ENCODE results near the gene CAMTA1.

Gene CAMTA1

DNA sequence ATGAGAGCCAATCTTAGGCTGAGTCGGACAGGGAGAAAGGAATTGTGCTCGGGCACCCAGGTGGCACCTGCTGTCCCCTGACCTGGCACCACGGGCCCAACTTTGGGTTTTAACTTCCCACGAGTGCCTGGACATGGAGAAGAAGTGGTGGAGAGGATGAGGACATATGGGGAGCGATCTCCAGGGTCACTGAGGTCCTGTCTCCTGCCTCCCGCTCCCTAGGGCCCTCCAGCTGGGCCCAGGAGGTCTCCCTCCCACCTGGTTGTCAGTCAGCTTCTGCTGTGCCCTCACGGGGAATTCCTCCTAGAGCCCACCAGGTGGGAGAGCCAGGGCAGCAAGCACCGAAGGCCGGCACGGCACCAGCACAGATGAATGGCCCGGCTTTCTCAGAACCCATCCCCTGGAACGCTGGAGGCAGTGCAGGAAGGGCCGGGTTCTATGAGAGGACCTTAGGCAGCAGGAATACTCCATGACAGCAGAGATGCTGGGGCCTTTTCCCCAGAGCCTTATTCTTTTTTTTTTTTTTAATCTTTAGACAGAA lies 435.5 kb downstream of the CAMTA1 start:
- H3K36me3 ChIP-seq (ENCODE audit: insufficient read depth, low read depth, low read length) = no peaks in the 10 kb centered on the region
- no peaks in the 10 kb centered on the region for H3K27me3 ChIP-seq (ENCODE audit: insufficient read depth, low read length)
- H3K9me3 ChIP-seq (ENCODE audit: insufficient read depth, low read depth, low read length) = no peaks in the 10 kb centered on the region
- no peaks in the 10 kb centered on the region for H3K4me1 ChIP-seq (ENCODE audit: insufficient read depth, low read length)
- H3K27ac ChIP-seq (ENCODE audit: low read length) = no peak overlapping the region
- H3K9ac ChIP-seq (ENCODE audit: low read depth, low read length) = no peak overlapping the region
- H3K4me3 ChIP-seq (ENCODE audit: low read length) = no peak overlapping the region

DNA sequence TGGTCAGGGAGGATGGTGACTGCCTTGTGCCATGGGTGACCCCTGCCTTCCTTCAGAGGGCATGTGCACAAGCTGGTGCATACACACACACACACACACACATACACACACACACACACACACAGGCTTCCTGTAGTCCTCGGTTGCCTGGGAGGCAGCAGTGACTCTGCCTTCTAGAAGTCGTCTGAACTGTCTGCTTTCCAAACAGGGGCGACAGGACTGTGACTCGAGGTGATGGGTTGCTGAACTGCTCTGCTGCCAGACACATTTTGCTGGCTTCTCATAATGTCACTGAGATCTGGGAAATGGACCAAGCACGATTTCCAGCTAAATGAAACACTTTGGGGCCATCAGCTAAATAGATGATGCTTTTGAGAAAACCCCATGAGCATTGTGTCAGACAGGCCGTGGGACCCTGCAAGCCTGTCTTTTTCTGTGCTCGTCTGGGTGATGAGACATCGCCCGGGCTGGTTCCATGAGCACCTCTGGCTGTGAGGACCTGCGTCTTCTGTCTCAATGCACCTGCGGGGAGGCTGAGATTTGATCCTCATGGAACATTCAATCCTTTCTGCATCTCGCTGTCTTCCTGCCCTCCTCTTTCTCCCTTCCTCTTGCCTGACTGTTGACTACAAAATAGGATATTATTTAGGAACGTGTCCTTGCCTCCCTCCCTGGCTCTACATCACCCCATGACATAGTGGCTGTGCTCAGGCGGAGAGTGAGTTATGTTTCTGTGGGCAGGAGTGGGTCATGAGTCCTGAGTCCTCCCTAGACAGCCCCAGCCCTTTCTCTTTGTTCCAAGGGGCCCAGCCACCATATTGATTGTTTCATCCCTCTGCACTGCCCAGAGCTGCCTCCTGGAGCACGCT lies 436.8 kb downstream of the CAMTA1 start:
- no peak overlapping the region for H3K4me3 ChIP-seq (ENCODE audit: low read length)
- no peak overlapping the region for H3K9ac ChIP-seq (ENCODE audit: low read depth, low read length)
- H3K36me3 ChIP-seq (ENCODE audit: insufficient read depth, low read depth, low read length) = no peaks in the 10 kb centered on the region
- no peaks in the 10 kb centered on the region for H3K9me3 ChIP-seq (ENCODE audit: insufficient read depth, low read depth, low read length)
- H3K4me1 ChIP-seq (ENCODE audit: insufficient read depth, low read length) = no peaks in the 10 kb centered on the region
- no peak overlapping the region for H3K27ac ChIP-seq (ENCODE audit: low read length)
- no peaks in the 10 kb centered on the region for H3K27me3 ChIP-seq (ENCODE audit: insufficient read depth, low read length)

DNA sequence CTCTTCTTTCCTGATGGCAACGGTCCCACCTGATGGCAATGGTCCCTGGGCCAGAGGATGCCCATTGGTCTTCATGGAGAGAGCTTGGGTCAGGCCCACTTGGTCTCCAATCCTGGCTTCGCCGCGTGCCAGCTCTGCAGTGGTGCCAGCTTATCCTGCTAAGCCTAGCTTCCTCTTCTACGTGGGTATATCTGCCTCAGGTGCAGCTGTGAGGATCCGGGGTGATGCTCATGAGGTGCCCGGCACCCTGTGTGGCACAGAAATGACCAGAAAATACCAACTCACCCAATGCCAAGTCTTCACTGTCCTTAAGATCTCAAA lies 437.4 kb downstream of the CAMTA1 start:
- H3K27me3 ChIP-seq (ENCODE audit: insufficient read depth, low read length) = no peaks in the 10 kb centered on the region
- H3K4me1 ChIP-seq (ENCODE audit: insufficient read depth, low read length) = no peaks in the 10 kb centered on the region
- H3K9me3 ChIP-seq (ENCODE audit: insufficient read depth, low read depth, low read length) = no peaks in the 10 kb centered on the region
- H3K9ac ChIP-seq (ENCODE audit: low read depth, low read length) = no peak overlapping the region
- H3K27ac ChIP-seq (ENCODE audit: low read length) = no peak overlapping the region
- no peak overlapping the region for H3K4me3 ChIP-seq (ENCODE audit: low read length)
- no peaks in the 10 kb centered on the region for H3K36me3 ChIP-seq (ENCODE audit: insufficient read depth, low read depth, low read length)

DNA sequence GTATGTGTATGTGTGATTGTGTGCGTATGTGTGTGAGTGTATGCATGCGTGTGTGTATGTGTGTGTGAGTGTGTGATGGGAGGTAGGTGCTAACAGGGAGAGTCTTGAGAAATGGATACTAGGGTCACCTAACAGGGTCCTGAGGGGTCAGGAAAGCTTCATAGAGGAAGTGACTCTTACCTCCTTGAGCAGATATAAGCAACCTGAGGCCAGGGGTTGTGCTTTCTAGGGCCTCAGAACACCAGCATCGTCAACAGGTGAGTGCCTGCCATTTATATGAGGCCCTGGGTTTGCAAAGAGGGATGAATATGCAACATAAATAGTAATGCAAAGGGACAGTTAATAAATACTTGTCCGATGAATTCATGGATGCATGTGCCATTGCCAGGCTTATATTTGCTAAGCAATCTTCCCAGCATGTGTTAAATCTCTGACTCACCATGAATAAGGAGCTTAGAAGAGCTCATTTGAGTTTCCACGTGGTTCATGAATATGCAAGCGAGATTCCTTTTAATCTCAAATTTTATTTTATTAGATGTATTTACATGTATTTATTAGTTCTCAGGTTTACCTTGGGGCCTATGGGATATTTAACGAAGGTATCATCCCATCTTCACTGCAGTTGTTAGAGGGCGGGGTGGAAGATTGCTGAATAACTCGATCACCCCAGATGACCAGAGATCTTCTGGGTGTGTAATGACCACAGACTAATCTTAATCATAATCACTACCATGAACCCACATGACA lies 438.3 kb downstream of the CAMTA1 start:
- no peak overlapping the region for H3K27ac ChIP-seq (ENCODE audit: low read length)
- H3K4me1 ChIP-seq (ENCODE audit: insufficient read depth, low read length) = no peaks in the 10 kb centered on the region
- H3K36me3 ChIP-seq (ENCODE audit: insufficient read depth, low read depth, low read length) = no peaks in the 10 kb centered on the region
- H3K27me3 ChIP-seq (ENCODE audit: insufficient read depth, low read length) = no peaks in the 10 kb centered on the region
- H3K9ac ChIP-seq (ENCODE audit: low read depth, low read length) = no peak overlapping the region
- H3K4me3 ChIP-seq (ENCODE audit: low read length) = no peak overlapping the region
- H3K9me3 ChIP-seq (ENCODE audit: insufficient read depth, low read depth, low read length) = no peaks in the 10 kb centered on the region

DNA sequence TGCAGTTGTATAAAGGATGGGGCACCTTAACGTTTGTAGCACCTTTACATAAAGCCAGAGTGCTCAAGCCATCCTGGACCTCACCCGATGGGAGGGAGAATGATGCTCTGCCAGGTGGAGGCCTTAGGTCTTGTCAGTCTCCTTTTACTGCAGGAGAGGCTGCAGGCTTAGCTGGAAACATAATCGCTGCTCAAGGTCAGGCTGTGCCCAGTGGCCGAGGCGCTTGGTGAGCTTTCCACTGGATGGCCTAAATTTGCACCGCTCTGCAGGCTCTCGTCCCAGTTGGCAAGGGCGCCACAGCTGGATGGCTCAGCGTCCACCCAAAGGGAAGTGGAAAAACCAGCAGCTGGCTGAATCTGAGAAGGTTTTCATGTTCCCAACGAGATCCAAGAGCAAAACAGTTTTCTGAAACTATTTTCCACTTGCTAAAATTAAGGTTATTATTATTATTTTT lies 438.9 kb downstream of the CAMTA1 start:
- Histone ChIP-seq H3K4me1 (ENCODE audit: insufficient read depth, low read length) (no peaks in the 10 kb centered on the region), H3K27ac (ENCODE audit: low read length) (no peak overlapping the region), H3K4me3 (ENCODE audit: low read length) (no peak overlapping the region), H3K27me3 (ENCODE audit: insufficient read depth, low read length) (no peaks in the 10 kb centered on the region), H3K9me3 (ENCODE audit: insufficient read depth, low read depth, low read length) (no peaks in the 10 kb centered on the region), H3K9ac (ENCODE audit: low read depth, low read length) (no peak overlapping the region), H3K36me3 (ENCODE audit: insufficient read depth, low read depth, low read length) (no peaks in the 10 kb centered on the region)

DNA sequence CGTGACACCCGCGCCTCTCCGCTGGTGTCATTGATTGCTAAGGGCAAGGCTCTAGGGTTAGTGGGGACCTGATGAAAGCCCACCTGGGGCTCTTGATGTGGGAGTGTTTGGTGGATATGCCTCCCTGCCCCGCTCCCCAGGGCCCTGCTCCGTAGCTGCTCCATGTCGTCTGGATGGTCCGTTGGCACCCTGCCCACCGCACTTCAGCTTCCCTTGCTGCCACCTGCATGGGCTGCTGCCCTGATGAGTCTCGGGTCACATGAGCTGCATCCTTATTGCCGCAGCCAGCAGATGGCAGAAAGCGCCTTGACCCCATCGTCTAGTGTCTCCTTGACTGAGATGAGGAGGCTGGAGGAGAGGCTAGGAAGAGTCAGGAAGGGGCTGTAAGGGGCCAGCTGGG lies 439.4 kb downstream of the CAMTA1 start:
- no peaks in the 10 kb centered on the region for H3K27me3 ChIP-seq (ENCODE audit: insufficient read depth, low read length)
- no peaks in the 10 kb centered on the region for H3K4me1 ChIP-seq (ENCODE audit: insufficient read depth, low read length)
- no peaks in the 10 kb centered on the region for H3K36me3 ChIP-seq (ENCODE audit: insufficient read depth, low read depth, low read length)
- no peak overlapping the region for H3K9ac ChIP-seq (ENCODE audit: low read depth, low read length)
- no peak overlapping the region for H3K4me3 ChIP-seq (ENCODE audit: low read length)
- H3K27ac ChIP-seq (ENCODE audit: low read length) = no peak overlapping the region
- H3K9me3 ChIP-seq (ENCODE audit: insufficient read depth, low read depth, low read length) = no peaks in the 10 kb centered on the region

DNA sequence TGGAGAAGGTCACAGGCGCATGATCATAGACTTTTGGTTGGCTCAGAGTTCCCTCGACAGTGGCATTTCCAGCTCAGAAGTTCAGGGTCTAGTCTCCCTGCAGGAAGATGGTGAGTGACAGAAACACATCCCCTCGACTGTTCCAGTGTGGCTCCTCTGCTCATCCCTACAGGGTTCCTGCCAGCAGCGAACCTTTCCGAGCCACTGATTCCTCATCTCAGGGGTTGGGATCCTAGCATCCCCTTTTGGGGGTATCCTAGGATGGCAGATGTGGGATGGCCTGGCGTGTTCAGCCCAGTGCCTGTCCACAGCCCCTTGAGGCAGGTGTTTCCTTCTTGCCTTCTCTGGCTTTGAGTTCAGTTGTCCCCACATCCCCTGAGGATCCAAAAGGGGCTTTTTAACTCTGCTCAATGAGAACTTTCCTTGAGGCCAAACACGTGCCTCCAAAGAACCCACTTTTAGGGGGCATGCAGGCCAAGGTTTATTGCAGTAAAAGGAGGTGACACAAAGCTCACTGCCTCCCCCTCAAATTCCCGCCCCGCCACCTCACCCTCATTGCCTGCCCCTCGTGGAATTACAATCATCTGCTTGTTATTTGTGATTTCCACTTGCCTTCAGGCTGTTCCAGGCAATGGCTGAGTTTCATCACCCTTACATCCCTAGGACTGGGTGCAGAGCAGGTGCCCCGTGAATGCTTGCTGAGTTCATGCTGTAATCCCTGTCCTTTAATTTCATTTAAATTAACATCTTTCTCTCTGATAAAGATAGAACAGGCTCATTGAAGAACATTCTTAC lies 440.7 kb downstream of the CAMTA1 start:
- Histone ChIP-seq H3K9ac (ENCODE audit: low read depth, low read length) (no peak overlapping the region), H3K36me3 (ENCODE audit: insufficient read depth, low read depth, low read length) (no peaks in the 10 kb centered on the region), H3K9me3 (ENCODE audit: insufficient read depth, low read depth, low read length) (no peaks in the 10 kb centered on the region), H3K27ac (ENCODE audit: low read length) (no peak overlapping the region), H3K27me3 (ENCODE audit: insufficient read depth, low read length) (no peaks in the 10 kb centered on the region), H3K4me1 (ENCODE audit: insufficient read depth, low read length) (no peaks in the 10 kb centered on the region), H3K4me3 (ENCODE audit: low read length) (no peak overlapping the region)

DNA sequence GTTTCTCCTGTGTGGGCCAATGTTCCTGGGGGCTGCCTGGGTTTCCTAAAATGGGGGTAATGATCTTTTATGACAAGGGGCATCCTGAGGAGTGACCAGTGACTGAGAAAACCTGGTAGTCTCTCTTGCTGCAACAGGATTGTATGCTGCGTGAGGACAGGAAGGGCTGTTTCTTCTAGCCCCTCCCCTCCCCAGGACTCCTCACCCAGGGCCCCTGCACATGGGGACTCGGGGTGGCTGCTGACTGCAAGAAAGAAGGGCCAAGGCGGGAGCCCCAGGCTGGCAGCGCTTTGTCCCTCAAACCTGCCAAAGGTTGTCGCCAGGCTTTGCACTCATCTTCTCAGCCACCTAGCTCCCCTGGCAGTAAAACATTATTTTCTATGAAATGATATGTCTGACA lies 442.4 kb downstream of the CAMTA1 start:
- Histone ChIP-seq H3K9ac (ENCODE audit: low read depth, low read length) (no peak overlapping the region), H3K4me3 (ENCODE audit: low read length) (no peak overlapping the region), H3K27ac (ENCODE audit: low read length) (no peak overlapping the region), H3K4me1 (ENCODE audit: insufficient read depth, low read length) (no peaks in the 10 kb centered on the region), H3K27me3 (ENCODE audit: insufficient read depth, low read length) (no peaks in the 10 kb centered on the region), H3K9me3 (ENCODE audit: insufficient read depth, low read depth, low read length) (no peaks in the 10 kb centered on the region), H3K36me3 (ENCODE audit: insufficient read depth, low read depth, low read length) (no peaks in the 10 kb centered on the region)

DNA sequence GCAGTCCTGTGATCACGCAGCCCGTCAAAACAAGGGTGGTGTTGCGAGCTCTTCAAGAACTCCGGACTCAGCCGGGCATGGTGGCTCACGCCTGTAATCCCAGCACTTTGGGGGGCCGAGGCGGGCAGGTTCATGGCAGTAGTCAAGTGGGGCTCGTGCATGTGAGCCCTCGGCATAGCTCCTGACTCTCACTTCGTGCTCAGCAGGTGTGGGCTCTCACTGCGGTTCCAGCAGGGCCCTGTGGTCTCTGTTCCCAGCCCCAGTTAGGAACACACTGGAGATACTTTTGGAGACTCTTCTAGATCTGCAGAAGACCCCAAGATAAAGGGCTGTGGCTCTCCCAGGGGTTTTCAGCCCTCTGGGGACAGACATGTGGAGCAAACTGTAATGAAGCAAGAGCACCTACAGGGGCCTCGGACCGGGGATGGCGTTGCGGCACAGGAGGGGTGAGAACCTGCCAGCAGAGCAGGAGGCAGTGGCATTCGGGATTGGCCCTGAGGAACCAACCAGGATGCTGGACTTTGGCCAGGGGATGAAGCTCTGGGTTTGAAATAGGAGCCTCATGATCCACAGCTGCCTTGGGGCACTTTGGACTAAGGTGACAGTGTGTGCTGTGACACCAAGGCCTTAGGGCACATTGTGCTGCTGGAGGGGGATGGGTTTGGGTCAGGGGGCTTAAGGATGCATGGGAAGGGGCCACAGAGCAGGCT lies 443.2 kb downstream of the CAMTA1 start:
- H3K4me3 ChIP-seq (ENCODE audit: low read length) = no peak overlapping the region
- no peaks in the 10 kb centered on the region for H3K4me1 ChIP-seq (ENCODE audit: insufficient read depth, low read length)
- no peak overlapping the region for H3K27ac ChIP-seq (ENCODE audit: low read length)

DNA sequence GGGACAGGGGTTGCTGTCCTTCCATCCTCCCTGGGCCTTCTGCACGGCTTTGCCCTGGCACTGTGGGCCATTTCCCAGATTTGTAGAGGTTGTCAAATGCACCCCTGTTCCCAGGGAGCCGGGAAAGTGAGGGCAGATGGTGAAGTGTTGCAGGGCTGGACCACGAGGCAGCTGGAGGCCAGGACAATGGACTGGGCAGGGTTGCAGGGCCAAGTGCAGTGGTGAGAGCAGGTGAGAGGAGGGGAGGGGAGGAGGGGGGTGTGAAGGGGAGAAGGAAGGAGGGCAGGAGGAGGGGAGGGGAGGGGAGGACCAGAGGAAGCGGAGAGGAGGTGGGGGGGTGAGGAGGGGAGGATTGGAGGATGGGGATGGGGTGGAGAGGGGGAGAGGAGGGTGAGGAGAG lies 443.9 kb downstream of the CAMTA1 start:
- Histone ChIP-seq H3K4me3 (ENCODE audit: low read length) (no peak overlapping the region), H3K36me3 (ENCODE audit: insufficient read depth, low read depth, low read length) (no peaks in the 10 kb centered on the region), H3K4me1 (ENCODE audit: insufficient read depth, low read length) (no peaks in the 10 kb centered on the region), H3K9me3 (ENCODE audit: insufficient read depth, low read depth, low read length) (no peaks in the 10 kb centered on the region), H3K9ac (ENCODE audit: low read depth, low read length) (no peak overlapping the region), H3K27ac (ENCODE audit: low read length) (no peak overlapping the region), H3K27me3 (ENCODE audit: insufficient read depth, low read length) (no peaks in the 10 kb centered on the region)

More for the DNA sequence above, 443.2 kb downstream of the CAMTA1 start:
- Histone ChIP-seq H3K9me3 (ENCODE audit: insufficient read depth, low read depth, low read length) (no peaks in the 10 kb centered on the region), H3K36me3 (ENCODE audit: insufficient read depth, low read depth, low read length) (no peaks in the 10 kb centered on the region), H3K27me3 (ENCODE audit: insufficient read depth, low read length) (no peaks in the 10 kb centered on the region), H3K9ac (ENCODE audit: low read depth, low read length) (no peak overlapping the region)
